Measurements from ENCODE around the gene TFRC.

GRCh38 chr3:196127308-196128040 lies 45.6 kb upstream of the TFRC start:
- TF ChIP-seq, protein P1, sequence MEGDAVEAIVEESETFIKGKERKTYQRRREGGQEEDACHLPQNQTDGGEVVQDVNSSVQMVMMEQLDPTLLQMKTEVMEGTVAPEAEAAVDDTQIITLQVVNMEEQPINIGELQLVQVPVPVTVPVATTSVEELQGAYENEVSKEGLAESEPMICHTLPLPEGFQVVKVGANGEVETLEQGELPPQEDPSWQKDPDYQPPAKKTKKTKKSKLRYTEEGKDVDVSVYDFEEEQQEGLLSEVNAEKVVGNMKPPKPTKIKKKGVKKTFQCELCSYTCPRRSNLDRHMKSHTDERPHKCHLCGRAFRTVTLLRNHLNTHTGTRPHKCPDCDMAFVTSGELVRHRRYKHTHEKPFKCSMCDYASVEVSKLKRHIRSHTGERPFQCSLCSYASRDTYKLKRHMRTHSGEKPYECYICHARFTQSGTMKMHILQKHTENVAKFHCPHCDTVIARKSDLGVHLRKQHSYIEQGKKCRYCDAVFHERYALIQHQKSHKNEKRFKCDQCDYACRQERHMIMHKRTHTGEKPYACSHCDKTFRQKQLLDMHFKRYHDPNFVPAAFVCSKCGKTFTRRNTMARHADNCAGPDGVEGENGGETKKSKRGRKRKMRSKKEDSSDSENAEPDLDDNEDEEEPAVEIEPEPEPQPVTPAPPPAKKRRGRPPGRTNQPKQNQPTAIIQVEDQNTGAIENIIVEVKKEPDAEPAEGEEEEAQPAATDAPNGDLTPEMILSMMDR (conservative IDR thresholded peaks at IDR 0.05 in 1 of 2, IDR thresholded peaks at IDR 0.05 in 1 of 2; ENCODE audit: extremely low read depth in 1 of 2, insufficient read depth in 1 of 2, low read depth in 1 of 2, low read length in 2 of 2) = no peak
- no peak for TF ChIP-seq EZH2 (IDR thresholded peaks at IDR 0.05; ENCODE audit: borderline replicate concordance, low read length)
